Trophoblast cell (in vitro differentiated cells and primary cell): ENCODE measurements around the gene PHF13.

ENCODE experiments used
- DNase-seq, 2 donors: peaks; one replicate each; pipeline ENCODE4 v3.0.0-alpha.2; 2016
- H2AFZ ChIP-seq: 2 replicates; pipeline ENCODE4 v1.6.1; 2013; ENCODE audit warnings: low read length, moderate library complexity, mild to moderate bottlenecking; ENCODE audit not compliant: insufficient read depth, poor library complexity
- H2AK5ac ChIP-seq: 2 replicates; pipeline ENCODE4 v1.6.1; 2013; ENCODE audit warnings: mild to moderate bottlenecking, low read length
- H2BK120ac ChIP-seq: 2 replicates; pipeline ENCODE4 v1.6.1; 2013; ENCODE audit warnings: low read length, mild to moderate bottlenecking, moderate library complexity; ENCODE audit not compliant: insufficient read depth, poor library complexity
- H2BK12ac ChIP-seq: 2 replicates; pipeline ENCODE4 v1.6.1; 2013; ENCODE audit warnings: mild to moderate bottlenecking, low read length, moderate library complexity
- H2BK5ac ChIP-seq: 2 replicates; pipeline ENCODE4 v1.6.1; 2013; ENCODE audit warnings: low read length, low read depth, moderate library complexity, mild to moderate bottlenecking; ENCODE audit not compliant: poor library complexity
- H3K14ac ChIP-seq: 2 replicates; pipeline ENCODE4 v1.6.1; 2013; ENCODE audit warnings: mild to moderate bottlenecking, low read length
- H3K18ac ChIP-seq: 2 replicates; pipeline ENCODE4 v1.6.1; 2013; ENCODE audit warnings: mild to moderate bottlenecking, low read length
- H3K23ac ChIP-seq: 2 replicates; pipeline ENCODE4 v1.6.1; 2013; ENCODE audit warnings: low read length
- H3K27ac ChIP-seq: 2 replicates; pipeline ENCODE4 v1.5.1; 2013; ENCODE audit warnings: low read depth, mild to moderate bottlenecking, inconsistent platforms, low read length, moderate library complexity
- H3K27me3 ChIP-seq: 2 replicates; pipeline ENCODE4 v1.6.1; 2013; ENCODE audit warnings: inconsistent platforms, mild to moderate bottlenecking, low read length, moderate library complexity; ENCODE audit not compliant: insufficient read depth
- H3K36me3 ChIP-seq, 2 experiments: 1 replicate in 1 of 2; 2 replicates in 1 of 2; pipeline ENCODE4 v1.6.1; 2013; ENCODE audit warnings: low read length in 2 of 2, mild to moderate bottlenecking in 2 of 2, moderate library complexity in 1 of 2; ENCODE audit not compliant: insufficient read depth in 2 of 2, control insufficient read depth in 1 of 2
- H3K4ac ChIP-seq: 2 replicates; pipeline ENCODE4 v1.6.1; 2013; ENCODE audit warnings: low read depth, mild to moderate bottlenecking, low read length, moderate library complexity
- H3K4me1 ChIP-seq, 2 experiments: 1 replicate in 1 of 2; 2 replicates in 1 of 2; pipeline ENCODE4 v1.6.1; 2013; ENCODE audit warnings: low read length in 2 of 2, mild to moderate bottlenecking in 2 of 2, moderate library complexity in 1 of 2; ENCODE audit not compliant: insufficient read depth in 2 of 2, control insufficient read depth in 1 of 2
- H3K4me2 ChIP-seq: 2 replicates; pipeline ENCODE4 v1.6.1; 2013; ENCODE audit warnings: inconsistent platforms, mild to moderate bottlenecking, low read length, moderate library complexity
- H3K4me3 ChIP-seq: 2 replicates; pipeline ENCODE4 v1.5.1; 2013; ENCODE audit warnings: mild to moderate bottlenecking, low read depth, low read length, inconsistent platforms
- H3K79me1 ChIP-seq: one replicate; pipeline ENCODE4 v1.6.1; 2013; ENCODE audit warnings: low read length
- H3K79me2 ChIP-seq: 2 replicates; pipeline ENCODE4 v1.6.1; 2013; ENCODE audit warnings: low read length, mild to moderate bottlenecking; ENCODE audit not compliant: control insufficient read depth, insufficient read depth, poor library complexity
- H3K9ac ChIP-seq: 2 replicates; pipeline ENCODE4 v1.6.1; 2013; ENCODE audit warnings: mild to moderate bottlenecking, low read length
- H3K9me3 ChIP-seq: 2 replicates; pipeline ENCODE4 v1.6.1; 2013; ENCODE audit warnings: low read depth, mild to moderate bottlenecking, control low read depth, inconsistent platforms, low read length; ENCODE audit not compliant: insufficient read depth
- H4K12ac ChIP-seq: 2 replicates; pipeline ENCODE4 v1.6.1; 2013; ENCODE audit warnings: low read depth, mild to moderate bottlenecking, low read length, moderate library complexity
- H4K8ac ChIP-seq: 2 replicates; pipeline ENCODE4 v1.6.1; 2013; ENCODE audit warnings: low read depth, mild to moderate bottlenecking, low read length, moderate library complexity
- H4K91ac ChIP-seq: one replicate; pipeline ENCODE4 v1.6.1; 2013; ENCODE audit warnings: low read depth, mild to moderate bottlenecking, low read length, moderate library complexity
- WGBS: extraction: QIAGEN DNeasy Blood & Tissue Kit; methylation state at CpG from one replicate; pipeline ENCODE4 v1.1.7; 2013; ENCODE audit warnings: missing lambda C conversion rate; ENCODE audit not compliant: insufficient read length, insufficient coverage; ENCODE audit errors: extremely low coverage; 5-methylcytosine and 5-hydroxymethylcytosine counted together

PHF13 gene

GRCh38 chr1:6628971-6629479 is 15.5 kb downstream of the PHF13 start:
- H3K14ac ChIP-seq = no peak overlapping the region
- H3K4me3 ChIP-seq = no peak overlapping the region
- no peak overlapping the region for H3K4me2 ChIP-seq
- no peak overlapping the region for H4K91ac ChIP-seq
- DNase-seq = no peak
- H2BK5ac ChIP-seq = no peak overlapping the region
- no peaks in the 10 kb centered on the region for H3K27me3 ChIP-seq
- no peak overlapping the region for H2BK12ac ChIP-seq
- no peak overlapping the region for H2AFZ ChIP-seq
- no peak overlapping the region for H3K18ac ChIP-seq
- no peak overlapping the region for H2AK5ac ChIP-seq
- WGBS = no CpG with 5 or more reads among the region's 12 CpGs
- H3K9me3 ChIP-seq = no peaks in the 10 kb centered on the region
- H4K12ac ChIP-seq = no peak overlapping the region
- H3K27ac ChIP-seq = no peak overlapping the region
- no peak overlapping the region for H4K8ac ChIP-seq
- H3K79me1 ChIP-seq = peaks cover 9% of the 10 kb centered on the region
- H3K79me2 ChIP-seq = peaks cover 9% of the 10 kb centered on the region
- no peak overlapping the region for H3K23ac ChIP-seq
- H3K4me1 ChIP-seq = peaks cover 5% of the 10 kb centered on the region in 2 experiments
- H3K36me3 ChIP-seq = peaks cover 54 to 56% of the 10 kb centered on the region in 2 experiments
- H3K4ac ChIP-seq = no peak overlapping the region
- H2BK120ac ChIP-seq = no peak overlapping the region
- H3K9ac ChIP-seq = no peak overlapping the region

GRCh38 chr1:6630027-6630426 is 16.5 kb downstream of the PHF13 start:
- Histone ChIP-seq H3K9ac (no peak overlapping the region), H3K4ac (no peak overlapping the region), H3K36me3 (peaks cover 63 to 64% of the 10 kb centered on the region in 2 experiments), H4K8ac (no peak overlapping the region), H2AFZ (no peak overlapping the region), H3K4me2 (no peak overlapping the region), H3K27me3 (no peaks in the 10 kb centered on the region), H2BK5ac (no peak overlapping the region), H3K9me3 (no peaks in the 10 kb centered on the region), H4K12ac (no peak overlapping the region), H2AK5ac (no peak overlapping the region), H3K18ac (no peak overlapping the region), H4K91ac (no peak overlapping the region), H2BK120ac (no peak overlapping the region), H3K27ac (no peak overlapping the region), H2BK12ac (no peak overlapping the region), H3K4me3 (no peak overlapping the region), H3K79me1 (peaks cover 6% of the 10 kb centered on the region), H3K4me1 (peaks cover 0 to 5% of the 10 kb centered on the region in 2 experiments), H3K79me2 (peaks cover 8% of the 10 kb centered on the region), H3K14ac (no peak overlapping the region), H3K23ac (no peak overlapping the region)
- DNase-seq = no peak
- WGBS = no CpG with 5 or more reads among the region's 8 CpGs

DNA sequence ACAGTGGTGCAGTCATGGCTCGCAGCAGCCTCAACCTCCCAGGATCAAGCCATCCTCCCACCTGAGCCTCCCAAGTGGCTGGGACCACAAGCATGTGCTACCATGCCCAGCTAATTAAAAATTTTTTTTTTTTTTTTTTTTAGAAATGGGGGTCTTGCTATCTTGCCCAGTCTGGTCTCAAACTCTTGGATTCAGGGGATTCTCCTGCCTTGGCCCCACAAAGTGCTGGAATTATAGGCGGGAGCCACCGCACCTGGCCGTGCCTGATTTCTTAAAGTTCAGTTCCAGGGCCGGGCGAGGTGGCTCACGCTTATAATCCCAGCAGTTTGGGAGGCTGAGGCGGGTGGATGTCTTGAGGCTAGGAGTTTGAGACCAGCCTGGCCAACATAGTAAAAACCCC is 17.5 kb downstream of the PHF13 start:
- no peak overlapping the region for H2BK5ac ChIP-seq
- whole genome bisulfite sequencing = no CpG with 5 or more reads among the region's 8 CpGs
- H2AFZ ChIP-seq = no peak overlapping the region
- H3K27ac ChIP-seq = no peak overlapping the region
- no peak overlapping the region for H3K23ac ChIP-seq
- H4K12ac ChIP-seq = no peak overlapping the region
- no peak for DNase-seq
- H3K4ac ChIP-seq = no peak overlapping the region
- H3K4me2 ChIP-seq = no peak overlapping the region
- H3K79me1 ChIP-seq = no peaks in the 10 kb centered on the region
- no peak overlapping the region for H3K14ac ChIP-seq
- H3K9ac ChIP-seq = no peak overlapping the region
- no peak overlapping the region for H3K18ac ChIP-seq
- no peak overlapping the region for H2BK120ac ChIP-seq
- no peak overlapping the region for H4K8ac ChIP-seq
- H3K4me1 ChIP-seq = peaks cover 0 to 2% of the 10 kb centered on the region in 2 experiments
- H3K27me3 ChIP-seq = no peaks in the 10 kb centered on the region
- no peaks in the 10 kb centered on the region for H3K9me3 ChIP-seq
- no peak overlapping the region for H3K4me3 ChIP-seq
- no peak overlapping the region for H2BK12ac ChIP-seq
- H3K36me3 ChIP-seq = peaks cover 72 to 73% of the 10 kb centered on the region in 2 experiments
- no peaks in the 10 kb centered on the region for H3K79me2 ChIP-seq
- no peak overlapping the region for H2AK5ac ChIP-seq
- no peak overlapping the region for H4K91ac ChIP-seq

GRCh38 chr1:6632588-6633514 is 19.3 kb downstream of the PHF13 start:
- Histone ChIP-seq H3K18ac (no peak overlapping the region), H3K4ac (no peak overlapping the region), H3K9ac (no peak overlapping the region), H3K4me1 (no peaks in the 10 kb centered on the region), H3K79me2 (no peaks in the 10 kb centered on the region), H2BK120ac (no peak overlapping the region), H3K4me3 (no peak overlapping the region), H4K91ac (no peak overlapping the region), H4K8ac (no peak overlapping the region), H3K27me3 (no peaks in the 10 kb centered on the region), H3K14ac (no peak overlapping the region), H3K9me3 (no peaks in the 10 kb centered on the region), H3K27ac (no peak overlapping the region), H3K79me1 (no peaks in the 10 kb centered on the region), H3K23ac (no peak overlapping the region), H3K36me3 (peaks cover 83 to 84% of the 10 kb centered on the region in 2 experiments), H3K4me2 (no peak overlapping the region), H2BK12ac (no peak overlapping the region), H4K12ac (no peak overlapping the region), H2AFZ (no peak overlapping the region), H2BK5ac (no peak overlapping the region), H2AK5ac (no peak overlapping the region)
- no peak for DNase-seq
- no CpG with 5 or more reads among the region's 30 CpGs for WGBS
